GM12864 (cell line): ENCODE results near the gene HNRNPUL2.
"Not testable (repeated sequence)": the region's sequence is repeated elsewhere in the genome, so short reads cannot be mapped to it uniquely, and the experiment has no call there.

Experiments
- DNase-seq: peaks from one replicate; pipeline ENCODE4 v3.0.0-alpha.2; 2011; ENCODE audit warnings: low read depth
- H3K4me3 ChIP-seq: 2 replicates; pipeline ENCODE4 v1.5.1; 2011; ENCODE audit warnings: mild to moderate bottlenecking, low read depth, low read length, control low read depth
- CTCF ChIP-seq: IDR thresholded peaks from 2 replicates; pipeline ENCODE4 v1.5.1; 2011; ENCODE audit warnings: low read depth, mild to moderate bottlenecking, moderate library complexity, low read length, control low read depth, inconsistent platforms; ENCODE audit errors: missing control alignments

HNRNPUL2 gene

GRCh38 chr11:62677156-62677555 lies 50.1 kb downstream of the HNRNPUL2 start:
- no peak for TF ChIP-seq CTCF
- no peak for DNase-seq
- H3K4me3 ChIP-seq, result no peak overlapping the region

GRCh38 chr11:62676698-62677097 lies 50.6 kb downstream of the HNRNPUL2 start:
- H3K4me3 ChIP-seq, result no peak overlapping the region
- DNase-seq, result no peak
- TF ChIP-seq CTCF, result no peak

GRCh38 chr11:62675415-62675814 lies 51.8 kb downstream of the HNRNPUL2 start:
- not testable (repeated sequence) for DNase-seq, H3K4me3 ChIP-seq

GRCh38 chr11:62673196-62673525 lies 54.1 kb downstream of the HNRNPUL2 start:
- H3K4me3 ChIP-seq, result no peak overlapping the region
- DNase-seq, result no peak
- no peak for TF ChIP-seq CTCF

GRCh38 chr11:62671608-62672389 lies 55.5 kb downstream of the HNRNPUL2 start, which contains the start of the genes LBHD1 and UQCC3:
Gene LBHD1, minus strand, starts transcription at chr11:62672267. Its CDS starts 2,236 bp downstream, at chr11:62670031.
Gene UQCC3, plus strand, starts transcription at chr11:62671673. Its CDS starts 73 bp downstream, at chr11:62671746.
- H3K4me3 ChIP-seq, result peak within 1 kb of the TSS; percentile 88
- no peak for TF ChIP-seq CTCF
- DNase-seq, result peak; percentile 76

- peak overlapping the region; percentile 88 for H3K4me3 ChIP-seq
- no peak for DNase-seq
- no peak for TF ChIP-seq CTCF
Observed at GRCh38 chr11:62671236-62671607, 56.0 kb downstream of the HNRNPUL2 start.

GRCh38 chr11:62669420-62670161 lies 57.7 kb downstream of the HNRNPUL2 start:
- H3K4me3 ChIP-seq, result no peak overlapping the region
- DNase-seq, result no peak
- no peak for TF ChIP-seq CTCF
